HuH-7 (cell line): Measurements from ENCODE around the gene SRD5A1.
A peak's percentile ranks its signal among the peaks of the same experiment; 100 is the strongest.

ENCODE experiments used
- DNase-seq: peaks from one replicate; pipeline ENCODE4 v3.0.0; 2011; ENCODE audit warnings: low spot score

SRD5A1 gene

DNA sequence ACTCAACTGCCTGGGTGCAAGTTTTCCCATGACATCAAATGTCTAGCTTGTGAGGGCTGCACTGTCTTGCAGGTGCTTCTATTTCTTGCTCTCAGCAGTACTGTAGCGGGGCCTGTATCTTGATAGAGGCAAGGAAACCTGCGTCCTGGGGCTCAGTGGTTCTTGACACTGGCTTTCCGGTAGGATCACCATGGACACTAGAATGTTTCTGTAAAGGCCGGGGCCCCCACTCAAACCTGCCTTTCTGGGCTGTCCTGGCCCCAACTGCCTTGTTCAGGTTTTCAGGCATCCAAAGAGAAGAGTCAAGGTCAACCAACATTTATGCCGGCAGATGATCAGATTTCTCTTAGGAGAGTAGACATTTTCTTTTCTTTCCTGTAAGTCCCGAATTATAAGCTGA is 53.3 kb downstream of the SRD5A1 start:
- no peak for DNase-seq

DNA sequence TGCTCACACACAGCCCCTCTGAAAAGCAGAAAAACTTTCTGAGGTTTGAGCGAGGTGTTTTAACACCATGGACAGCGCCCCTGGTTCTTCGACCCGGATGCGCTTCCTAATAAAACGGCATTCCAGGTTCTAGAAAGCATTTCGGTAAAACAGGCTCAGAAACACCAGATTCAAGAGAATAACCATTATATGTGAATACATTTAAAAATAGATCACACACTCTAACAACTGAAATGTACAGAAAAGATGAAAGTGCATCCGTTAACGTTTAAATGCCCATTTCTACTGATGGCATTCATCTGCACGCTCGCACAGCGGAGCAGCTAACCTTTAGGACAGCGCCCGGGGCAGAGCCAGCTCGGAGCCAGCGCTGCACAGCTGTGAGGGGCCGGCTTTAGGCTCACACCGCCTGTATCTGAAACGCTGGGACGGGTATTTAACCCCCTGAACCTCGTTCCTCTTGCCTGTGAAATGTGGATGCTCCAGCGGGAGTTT is 53.7 kb downstream of the SRD5A1 start:
- DNase-seq = peak; percentile 24

DNA sequence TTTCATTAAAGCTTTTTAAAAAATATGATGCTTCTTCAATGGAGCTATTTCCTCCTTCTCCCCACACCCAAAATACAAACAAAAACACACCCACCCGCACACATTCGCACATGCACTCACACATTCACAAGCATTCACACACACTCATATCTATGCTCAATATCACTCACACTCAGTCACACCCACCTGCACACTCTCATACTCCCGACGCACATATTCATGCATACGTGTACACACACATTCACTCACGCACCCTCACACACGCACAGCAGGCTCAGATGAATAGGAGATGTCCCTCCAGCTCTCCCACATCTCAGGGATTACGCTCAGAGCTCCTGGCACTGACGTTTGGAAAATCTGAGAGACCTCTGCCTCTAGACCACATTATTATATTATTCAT is 54.3 kb downstream of the SRD5A1 start:
- no peak for DNase-seq

DNA sequence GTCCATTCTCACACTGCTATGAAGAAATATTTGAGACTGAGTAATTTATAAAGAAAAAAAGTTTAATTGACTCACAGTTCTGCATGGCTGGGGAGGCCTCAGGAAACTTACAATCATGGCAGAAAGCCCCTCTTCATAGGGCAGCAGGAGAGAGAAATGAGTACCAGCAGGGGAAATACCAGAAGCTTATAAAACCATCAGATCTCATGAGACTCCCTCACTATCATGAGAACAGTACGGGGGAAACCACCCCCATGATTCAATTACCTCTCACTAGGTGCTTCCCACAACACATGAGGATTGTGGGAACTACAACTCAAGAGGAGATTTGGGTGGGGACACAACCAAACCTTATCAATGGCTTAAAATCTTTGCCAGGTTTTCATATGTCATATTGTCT is 59.7 kb downstream of the SRD5A1 start:
- DNase-seq = no peak

DNA sequence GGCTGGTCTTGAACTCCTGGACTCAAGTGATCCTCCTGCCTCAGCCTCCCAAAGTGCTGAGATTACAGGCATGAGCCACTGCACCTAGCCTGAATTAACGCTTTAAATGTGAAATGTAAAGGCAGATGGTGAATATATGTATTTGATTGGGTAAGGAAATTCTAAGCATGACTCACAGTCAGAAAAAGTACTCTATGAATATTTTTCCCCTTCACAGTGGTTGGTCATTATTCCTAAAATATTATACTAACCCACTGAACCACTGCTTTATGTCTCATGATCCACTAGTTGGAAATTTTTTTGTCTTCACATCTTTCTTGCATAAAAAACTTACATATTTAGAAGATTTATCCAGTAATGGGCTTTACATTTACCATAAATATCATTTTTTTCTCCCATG is 65.5 kb downstream of the SRD5A1 start:
- DNase-seq = no peak

DNA sequence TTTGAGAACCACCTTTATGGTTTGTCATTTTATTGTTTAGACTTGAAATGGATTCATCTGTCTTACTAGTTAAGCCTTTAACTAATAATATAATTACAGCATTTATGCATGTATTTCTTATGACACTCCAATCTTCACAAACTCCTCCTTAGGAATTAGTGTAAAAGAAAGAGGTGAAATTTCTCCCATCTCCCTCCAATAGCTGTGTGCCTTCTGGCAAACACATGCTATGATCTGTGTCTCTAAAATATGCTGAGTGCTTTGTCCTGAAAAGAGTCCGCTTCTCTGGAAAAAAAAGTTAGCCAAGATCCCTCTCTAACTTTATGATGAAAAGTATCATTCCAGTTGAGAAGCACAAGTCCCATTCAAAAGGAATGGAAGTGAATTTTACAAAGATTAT is 66.1 kb downstream of the SRD5A1 start:
- no peak for DNase-seq

DNA sequence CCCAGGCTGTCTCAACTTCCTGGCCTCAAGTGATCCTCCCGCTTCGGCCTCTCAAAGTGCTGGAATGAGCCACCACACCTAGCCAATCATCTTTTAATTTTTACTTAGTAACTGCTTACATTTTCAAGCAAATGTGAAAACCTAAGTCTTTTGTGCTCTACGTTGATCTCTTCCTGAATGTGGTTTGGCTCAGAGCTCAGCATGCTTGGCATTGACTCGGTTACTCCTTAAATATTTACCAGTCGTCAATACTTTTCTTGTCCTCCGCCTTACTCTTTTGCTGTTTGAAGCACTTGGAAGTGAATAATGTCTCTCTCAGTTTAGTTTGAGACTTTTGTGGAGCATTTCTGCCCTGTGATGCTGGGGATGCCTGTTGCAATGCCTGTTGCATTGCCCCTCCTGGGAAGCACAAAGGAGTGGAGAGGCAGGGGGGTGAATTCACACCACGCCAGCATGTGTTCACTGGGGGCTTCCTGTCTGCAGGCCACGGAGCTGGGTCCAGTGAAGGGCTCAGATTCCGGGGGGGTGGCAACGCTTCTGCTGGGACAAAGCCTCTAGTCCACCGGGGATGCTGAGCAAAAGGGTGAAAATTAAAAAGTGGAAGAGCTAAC is 66.9 kb downstream of the SRD5A1 start:
- DNase-seq = no peak

DNA sequence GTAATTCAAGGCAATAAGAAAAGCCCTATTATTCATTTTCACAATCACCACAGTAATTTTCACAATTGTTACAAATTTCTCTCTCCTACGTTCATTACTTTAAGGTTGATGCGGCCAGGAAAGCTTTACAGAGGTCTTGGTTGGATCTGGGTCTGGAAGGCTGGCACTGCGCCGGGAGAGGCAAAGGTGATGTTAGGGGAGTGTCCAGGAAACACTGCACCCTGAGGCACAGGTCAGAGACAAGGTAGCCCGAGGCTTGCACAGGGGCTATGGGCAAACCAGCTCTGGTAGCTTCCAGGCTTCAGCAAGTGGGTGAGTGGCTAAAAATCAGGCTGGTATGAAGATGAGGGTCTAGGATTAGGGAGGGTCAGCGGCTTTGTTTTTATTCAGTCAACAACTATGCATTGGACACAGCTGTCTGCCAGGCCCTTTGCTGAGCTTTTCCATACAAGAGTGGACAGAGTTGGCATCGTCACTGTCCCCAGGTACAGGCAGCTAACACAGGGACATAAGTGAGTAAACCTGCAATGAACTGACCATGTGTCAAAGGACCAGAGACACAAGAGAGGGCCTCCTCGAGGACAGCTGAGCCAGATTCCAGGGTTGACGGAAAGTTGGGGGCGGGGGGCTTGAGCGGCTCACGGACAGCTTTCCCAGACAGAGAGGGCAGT is 67.6 kb downstream of the SRD5A1 start:
- DNase-seq = no peak

DNA sequence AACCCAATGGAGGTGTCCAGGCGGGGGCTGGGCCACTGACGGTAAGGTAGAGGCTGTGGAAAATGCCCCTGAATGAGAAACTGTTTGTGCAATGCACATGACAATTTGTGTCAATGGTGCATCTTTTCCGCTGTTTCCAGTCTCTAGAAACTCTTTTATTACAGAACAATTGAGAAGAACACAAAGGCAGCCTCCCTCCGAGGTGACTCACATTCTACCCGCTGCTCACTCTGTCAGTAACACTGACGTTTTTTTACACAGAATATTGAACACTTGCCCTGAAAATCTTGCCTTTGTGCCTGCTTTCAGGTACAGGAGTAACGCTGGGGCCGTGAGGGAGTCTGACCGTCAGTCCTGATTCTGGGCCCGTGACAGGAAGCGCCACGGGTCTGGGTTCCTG is 68.3 kb downstream of the SRD5A1 start:
- DNase-seq = no peak

DNA sequence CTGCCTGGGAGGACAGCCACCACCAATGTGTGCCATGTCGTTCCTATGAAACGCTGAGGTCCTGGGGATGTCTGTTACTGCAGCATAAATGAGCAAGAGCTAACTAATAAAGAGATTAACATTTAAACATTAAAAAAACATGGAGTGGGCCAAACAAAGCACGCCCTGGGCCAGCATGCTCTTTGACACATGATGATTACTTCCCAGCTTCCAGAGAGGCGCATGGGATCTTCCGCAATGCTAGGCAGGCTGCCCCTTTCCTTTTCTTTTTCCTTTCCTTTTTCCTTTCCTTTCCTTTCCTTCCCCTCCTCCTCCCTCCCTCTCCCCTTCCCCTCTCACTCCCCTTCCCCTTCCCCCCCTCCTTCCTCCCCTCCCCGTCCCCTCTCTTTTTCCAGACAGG is 69.4 kb downstream of the SRD5A1 start:
- no peak for DNase-seq

DNA sequence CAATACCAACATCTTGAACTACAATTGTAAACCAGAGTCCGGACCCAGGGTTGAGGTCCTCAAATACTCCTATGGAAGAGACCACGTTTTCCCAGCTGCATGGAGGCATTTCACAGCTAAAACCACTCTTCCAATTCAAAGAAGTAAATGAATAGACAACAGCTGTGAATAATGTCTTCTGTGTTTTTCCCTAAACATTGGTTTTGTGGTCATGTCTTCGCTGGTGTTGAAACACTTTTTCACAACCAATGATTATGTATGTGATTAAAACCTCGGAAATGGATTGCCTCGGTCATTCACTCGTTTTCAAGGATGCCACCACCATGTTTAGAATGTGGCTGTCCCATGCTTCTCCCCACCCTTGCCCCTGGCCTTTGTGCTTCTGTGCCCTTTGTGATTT is 70.6 kb downstream of the SRD5A1 start:
- no peak for DNase-seq

DNA sequence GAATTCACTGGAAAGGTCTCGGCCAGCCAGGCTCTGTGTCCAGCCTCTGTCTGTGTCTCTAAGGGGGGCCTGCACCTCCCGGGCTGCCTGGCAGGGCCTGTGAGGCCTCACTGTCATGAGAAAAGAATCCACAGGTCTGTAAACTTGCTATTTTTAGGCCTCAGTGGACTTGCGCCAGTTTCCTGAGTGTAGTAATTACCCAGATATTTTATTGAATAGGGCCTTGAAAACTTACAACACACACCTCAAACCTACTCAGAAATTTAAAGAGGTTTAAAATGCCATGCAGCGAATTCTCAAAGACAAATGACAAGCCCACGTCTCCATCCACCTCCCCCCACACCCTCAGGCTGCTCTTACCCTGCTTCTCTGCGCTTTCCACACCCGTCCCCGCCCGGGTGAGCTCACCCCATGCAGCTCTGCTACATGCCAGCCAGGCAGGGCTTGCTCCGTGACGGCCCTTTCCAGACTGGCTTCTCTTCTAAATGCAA is 71.2 kb downstream of the SRD5A1 start:
- DNase-seq = no peak

DNA sequence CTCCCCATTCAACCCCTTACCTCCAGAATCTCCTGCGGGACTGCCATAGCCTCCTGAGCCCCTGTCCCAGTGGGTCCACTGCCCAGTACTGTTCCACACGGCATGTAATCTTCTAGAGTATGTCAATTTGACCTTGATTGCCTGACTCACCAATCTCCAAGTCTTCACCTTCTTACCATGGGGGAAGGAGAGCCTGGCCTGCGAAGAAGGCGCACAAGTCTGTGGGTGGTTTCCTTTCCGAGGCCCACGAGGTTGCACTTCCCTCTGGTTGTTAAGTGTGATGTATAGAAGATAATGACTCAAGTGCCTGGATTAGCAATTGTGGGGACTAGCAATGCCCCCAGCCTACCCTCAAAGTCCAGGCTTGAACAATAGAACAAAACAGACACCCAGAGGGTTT is 71.8 kb downstream of the SRD5A1 start:
- no peak for DNase-seq

DNA sequence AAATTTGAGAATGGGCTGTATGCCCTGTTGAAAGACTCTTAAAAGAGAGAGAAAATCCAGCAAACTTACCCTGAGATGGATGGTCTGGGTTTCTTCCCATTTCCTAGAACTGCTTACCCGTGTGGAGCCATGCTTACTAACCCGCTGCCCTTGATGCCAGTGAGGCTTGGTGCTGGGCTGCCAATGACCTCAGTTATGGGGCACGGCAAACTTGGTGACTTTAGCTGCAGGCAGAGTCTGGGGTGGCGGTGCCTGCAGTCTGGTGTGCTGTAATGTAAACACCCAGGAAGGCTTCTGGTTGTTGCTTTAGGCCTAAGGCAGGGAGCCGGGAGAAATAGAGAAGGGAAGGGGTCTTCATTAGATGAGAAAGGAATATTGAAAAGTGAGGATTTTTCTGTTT is 72.7 kb downstream of the SRD5A1 start:
- no peak for DNase-seq

DNA sequence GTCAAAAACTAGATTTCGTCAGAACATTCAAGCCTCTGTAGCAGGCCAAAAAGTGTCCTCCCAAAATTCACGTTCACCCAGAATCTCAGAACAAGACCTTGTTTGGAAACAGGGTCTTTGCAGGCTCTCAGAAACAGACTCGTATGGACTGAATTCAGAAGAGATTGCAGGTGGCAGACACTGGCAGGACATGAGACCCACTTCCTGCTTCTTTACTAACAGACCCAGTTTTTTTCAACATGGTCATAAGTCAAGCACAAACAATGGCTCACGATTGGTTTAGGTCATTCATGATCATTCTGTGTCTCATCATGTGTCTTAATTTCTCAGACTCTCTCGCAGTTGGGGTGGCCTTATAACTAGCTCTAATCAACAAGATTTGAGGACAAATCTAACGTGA is 74.6 kb downstream of the SRD5A1 start:
- no peak for DNase-seq

DNA sequence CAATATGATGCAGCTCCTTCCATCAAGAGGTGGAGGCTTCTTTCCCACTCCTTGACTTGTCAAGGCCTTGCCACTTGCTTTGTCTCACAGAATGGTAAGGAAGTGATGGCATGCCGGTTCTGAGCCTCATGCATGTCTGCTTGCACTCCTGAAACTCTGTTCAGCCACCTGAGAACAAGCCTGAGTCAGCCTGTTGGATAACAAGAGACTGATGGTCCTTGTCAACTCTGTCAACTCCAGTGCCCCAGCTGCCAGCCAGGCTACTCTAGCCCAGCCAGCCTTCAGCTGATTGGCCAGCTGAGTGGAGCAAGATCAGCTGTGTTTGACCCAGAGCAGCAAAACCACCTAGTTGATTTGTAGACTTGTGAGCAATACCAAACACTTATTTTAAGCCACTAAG is 75.6 kb downstream of the SRD5A1 start:
- DNase-seq = no peak

DNA sequence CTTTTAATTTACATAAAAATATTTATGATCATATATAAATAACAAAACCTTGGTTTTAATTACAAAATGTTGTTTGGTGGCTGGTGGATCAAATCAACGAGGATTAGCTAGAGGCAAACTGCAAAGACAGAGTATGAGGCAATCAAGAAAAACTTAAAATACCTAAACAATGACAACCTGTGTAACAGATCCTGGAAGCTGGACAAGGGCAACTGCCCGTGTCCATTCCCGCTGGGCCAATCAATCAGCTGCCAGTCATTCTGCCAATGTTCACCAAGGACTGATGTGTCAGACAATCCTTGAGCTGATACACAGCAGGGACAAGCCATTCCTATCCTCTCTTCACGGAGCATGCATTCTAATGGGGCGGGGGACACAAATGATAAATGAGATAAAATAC is 76.8 kb downstream of the SRD5A1 start:
- no peak for DNase-seq

DNA sequence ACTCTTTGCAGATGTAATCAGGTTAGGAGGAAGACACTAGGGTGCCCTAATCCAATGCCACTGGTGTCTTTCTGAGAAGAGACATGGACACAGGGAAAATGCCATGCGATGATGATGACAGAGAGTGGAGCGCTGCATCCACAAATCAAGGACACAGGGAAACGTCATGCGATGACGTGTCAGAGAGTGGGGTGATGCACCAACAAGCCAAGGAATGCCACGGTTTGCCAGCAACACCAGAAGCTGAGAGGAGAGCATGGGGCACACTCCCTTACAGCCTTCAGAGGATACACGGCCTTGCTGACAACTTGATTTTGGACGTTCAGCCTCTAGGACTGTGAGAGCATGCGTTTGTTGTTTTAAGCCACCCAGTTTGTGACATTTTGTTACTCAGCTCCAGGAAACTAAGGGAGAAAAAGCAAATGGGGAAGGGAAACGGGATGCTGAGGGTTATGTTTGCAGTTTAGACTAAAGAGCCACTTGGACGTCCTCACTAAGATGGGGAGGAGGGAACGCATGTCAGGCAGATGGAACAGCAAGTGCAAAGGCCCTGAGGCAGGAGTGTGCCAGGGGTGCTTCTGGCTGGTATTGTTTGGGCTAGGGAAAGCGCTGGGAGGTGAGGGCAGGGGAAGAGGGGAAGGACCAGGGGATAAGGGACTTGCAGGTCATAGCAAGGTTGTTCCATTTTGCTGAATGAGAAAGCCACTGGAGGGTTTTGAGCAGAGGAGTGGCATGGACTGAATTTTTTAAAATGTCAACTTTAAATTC is 77.5 kb downstream of the SRD5A1 start:
- no peak for DNase-seq

DNA sequence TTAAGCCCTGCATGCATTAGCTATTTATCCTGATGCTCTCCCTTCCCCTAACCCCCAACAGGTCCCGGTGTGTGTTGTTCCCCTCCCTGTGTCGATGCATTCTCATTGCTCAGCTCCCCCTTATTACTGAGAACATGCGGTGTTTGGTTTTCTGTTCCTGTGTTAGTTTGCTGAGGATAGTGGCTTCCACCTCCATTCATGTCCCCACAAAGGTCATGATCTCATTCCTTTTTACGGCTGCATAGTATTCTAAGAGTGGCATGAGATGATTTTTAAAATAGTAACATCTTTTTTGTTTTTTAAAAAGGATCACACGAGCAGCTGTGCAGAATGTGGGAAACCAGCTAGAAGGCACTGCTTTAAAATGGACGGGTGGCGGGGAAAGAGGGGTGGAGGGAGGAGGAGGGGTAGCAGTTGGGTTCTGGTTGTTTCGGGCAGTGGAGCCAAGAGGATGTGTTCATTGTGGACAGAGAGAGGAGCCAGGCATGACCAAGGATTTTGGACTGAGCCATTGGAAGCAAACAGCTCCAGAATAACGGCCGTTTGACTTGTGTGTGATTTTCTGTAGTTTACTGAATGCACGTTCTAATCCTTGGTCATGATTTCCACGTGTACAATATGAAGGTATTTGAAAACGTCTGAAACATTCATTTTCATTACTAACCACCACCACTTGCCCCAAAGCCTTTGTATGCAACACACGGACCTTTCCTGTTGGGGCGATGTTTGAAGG is 78.3 kb downstream of the SRD5A1 start:
- DNase-seq = no peak

DNA sequence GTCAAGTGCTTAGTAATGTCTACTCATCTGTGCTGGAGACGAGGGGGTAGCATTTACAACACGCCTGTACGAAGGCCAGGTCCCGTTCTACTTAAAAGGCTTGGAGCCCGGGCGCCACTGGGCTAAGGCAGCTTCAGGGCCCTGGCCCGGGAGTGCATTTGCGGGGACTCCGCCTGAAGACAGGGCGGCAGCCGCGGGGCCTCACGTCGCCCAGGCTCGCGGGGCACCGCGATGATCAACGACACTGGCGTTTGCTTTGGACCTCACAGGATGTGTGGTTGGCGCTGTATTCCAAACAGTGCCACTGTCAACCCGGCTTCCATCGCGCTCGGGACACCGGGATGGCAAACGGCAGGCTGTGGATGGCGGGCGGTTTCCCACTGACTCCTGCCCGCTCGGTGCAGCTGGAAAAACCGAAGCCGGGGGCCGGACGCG is 78.9 kb downstream of the SRD5A1 start:
- peak; percentile 38 for DNase-seq

DNA sequence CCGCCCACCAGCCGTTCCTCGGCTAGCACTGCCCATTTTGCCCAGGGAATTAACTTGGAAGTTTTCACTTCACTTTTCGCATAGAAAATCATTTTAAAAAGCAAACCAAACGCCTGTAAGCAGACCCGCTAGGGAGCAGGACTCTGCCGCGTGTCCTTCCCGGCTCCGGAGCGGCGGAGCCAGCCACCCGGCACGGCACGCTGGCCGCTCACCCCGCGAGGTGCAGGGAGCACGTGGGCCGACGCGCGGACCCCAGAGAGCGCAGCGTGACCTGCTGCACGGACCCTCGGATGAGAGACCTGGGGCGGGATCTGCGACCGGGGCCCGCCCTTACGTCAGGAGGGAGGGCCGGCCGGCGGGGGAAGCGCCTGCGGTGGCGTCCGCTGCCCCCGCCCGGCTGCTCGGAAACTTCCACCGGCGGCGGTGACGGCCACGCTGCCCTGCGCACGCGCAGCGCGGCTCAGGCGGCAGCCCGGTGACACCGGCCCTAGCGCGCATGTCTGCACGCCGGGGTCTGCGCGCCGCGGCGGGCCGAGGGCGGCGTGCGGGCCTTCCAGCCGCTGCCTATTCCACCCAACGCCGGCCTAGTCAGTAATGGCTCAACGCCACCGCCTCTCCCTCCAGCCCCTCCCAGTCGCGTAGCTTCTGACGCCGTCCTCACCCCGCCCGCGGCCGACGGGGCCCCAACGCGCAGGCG is 79.5 kb downstream of the SRD5A1 start:
- peak; percentile 72 for DNase-seq
